Activated naive CD4-positive, alpha-beta T cell (primary cell): ENCODE data around the gene FAM25A.
"Not testable (repeated sequence)": the region's sequence is repeated elsewhere in the genome, so short reads cannot be mapped to it uniquely, and the experiment has no call there.

Experiments used
- DNase-seq, 4 experiments: peaks; one replicate each; lab custom pipeline; 2025; lab: John Stamatoyannopoulos, UW

The FAM25A gene

DNA sequence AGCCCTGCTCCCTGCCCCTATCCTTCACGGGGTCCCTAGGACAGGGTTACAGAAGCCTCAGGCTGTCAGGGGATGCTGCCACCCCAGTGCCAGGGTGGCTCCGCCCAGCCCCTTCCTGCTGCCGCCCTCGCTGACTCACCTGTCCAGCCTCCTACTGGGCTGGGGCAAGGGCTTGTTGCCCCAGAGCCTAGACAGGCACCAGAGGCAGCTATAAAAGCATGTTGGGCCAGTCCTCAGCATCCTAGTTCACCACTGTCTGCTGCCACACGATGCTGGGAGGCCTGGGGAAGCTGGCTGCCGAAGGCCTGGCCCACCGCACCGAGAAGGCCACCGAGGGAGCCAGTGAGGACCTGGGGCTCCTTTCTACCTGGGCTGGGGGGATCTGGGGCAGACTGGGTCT, at the start of gene FAM25A:
TSS of gene FAM25A (plus strand) at position 239 of the 400 bp plus-strand sequence. CDS start at position 270, 31 bp downstream.
- DNase-seq, result not testable (repeated sequence)

DNA sequence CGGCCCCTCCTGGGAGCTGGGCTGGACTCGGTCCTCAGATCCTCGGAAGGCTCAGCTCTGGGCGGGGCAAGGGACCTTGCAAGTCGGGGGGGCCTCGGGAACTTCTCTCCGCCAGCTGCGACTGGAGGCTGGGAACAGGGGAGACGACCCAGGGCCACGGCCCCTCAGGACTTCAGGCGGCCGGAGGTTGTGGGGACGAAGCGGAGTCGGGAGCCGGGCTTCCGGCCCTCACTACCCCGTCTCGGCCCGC, 49.2 kb upstream of the FAM25A start:
- DNase-seq, result no peak

DNA sequence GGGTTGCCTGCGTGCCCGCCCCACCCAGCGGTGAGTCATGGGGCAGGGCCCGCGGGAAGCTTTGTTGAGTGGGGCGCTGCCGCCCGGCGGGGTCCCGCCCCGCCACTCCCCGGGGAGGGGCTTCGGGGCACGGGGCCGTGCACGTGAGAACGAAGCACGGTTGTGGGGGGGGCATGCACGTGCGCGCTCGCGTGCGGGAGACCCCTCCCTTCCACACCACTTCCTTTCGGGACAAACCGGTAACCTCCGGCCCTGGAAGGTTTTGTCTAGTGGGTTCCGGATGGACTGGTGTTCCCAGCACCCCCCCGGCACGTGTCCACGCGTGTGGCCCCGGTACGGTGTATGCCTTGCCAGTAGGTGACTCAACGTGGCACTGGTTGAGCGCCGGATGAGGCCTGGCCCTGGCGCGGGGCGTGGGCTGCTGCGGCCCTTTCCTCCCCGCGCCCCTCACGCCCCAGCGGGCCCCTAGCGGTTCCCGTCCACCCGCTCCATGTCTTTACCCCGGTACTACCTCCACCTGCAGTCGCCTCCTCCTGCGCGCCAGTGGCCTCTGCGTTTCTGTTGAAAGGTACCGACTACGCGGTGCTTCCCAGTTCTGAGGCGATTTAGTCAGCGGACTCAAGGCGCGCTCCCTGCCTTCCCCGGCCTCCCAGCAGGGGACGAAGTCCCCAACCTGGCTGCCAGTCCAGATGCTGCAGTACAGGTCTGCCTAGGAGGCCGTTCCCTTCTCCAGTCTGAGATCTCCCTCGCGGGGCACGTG, 48.7 kb upstream of the FAM25A start:
- DNase-seq, result peak; percentile 64 to 93 (median 78)

DNA sequence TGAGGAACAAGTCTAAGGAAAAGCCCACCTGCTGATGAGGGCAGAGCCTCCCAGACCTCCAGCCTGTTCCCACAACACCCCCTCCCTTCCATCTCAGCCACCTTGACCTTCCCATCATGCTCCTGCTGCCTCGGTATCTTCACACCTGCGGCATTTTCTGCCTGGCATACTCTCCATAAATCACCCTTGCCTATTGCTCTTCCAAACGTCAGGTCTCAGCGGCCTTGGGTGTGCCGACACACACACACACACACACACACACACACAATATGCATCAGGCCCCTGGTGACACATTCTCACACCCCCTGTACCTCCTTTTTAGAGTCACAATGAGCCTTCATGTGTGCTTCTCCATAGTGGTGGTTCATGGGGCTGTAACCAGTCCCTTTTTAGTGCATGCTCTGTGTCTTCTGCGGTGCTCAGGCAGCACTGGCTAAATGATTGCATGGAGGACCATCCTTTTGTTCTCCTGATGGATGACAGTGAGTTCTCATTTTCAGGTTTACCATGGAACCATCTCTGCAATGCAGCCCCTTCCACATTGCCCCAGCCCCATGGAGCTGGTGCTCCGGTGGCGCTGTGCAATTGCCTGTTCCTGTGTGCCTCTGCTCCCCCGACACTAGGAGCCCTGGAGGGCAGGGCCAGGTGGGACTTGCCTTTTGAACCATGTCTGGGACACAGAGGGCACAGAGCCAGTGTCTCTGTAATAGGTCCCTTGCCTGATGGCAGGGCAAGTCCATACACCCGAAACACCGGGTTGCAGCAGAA, 47.3 kb upstream of the FAM25A start:
- no peak for DNase-seq

DNA sequence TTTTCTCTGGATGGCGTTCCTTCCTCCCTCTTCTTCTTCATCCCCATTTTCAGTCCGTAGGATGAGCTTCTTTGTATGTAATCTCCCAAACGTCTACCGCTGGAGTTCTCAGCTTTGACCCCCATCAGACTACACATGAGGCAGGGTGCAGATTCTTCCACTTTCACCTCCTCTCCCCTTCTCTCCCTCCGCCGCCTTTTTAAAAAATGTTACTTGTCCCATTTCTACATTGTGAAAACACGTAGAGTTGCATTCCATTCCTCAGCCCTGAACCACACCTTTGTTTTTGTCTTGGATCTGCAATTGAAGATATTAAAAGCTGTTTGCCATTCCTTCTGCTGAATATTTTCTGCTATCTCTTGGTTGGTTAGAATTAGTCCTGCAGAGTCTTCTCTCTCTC, 45.6 kb upstream of the FAM25A start:
- DNase-seq, result no peak

DNA sequence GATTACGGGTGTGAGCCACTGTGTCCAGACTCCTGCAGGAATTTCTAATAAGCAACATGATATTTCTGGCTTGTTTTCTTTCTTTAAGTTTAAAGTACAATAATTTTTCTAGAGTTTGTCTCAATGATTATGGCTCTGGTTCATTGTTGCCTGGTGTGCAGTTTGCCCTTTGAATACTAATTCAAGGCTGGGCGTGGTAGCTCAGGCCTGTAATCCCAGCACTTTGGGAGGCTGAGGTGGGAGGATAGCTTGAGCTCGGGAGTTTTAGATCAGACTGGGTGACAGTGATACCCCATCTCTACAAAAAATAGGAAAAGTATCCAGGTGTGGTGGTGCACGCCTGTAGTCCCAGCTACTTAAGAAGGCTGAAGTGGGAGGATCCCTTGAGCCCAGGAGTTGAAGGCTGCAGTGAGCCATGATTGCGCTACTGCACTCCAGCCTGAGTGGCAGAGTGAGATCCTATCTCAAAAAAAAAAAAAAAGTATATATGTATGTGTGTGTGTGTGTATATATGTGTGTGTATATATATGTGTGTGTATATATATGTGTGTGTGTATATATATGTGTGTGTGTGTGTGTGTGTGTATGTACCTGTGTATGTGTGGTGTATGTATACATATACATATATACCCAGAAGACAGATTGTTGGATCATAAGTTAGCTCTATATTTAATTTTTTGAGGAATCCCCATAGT, 43.6 kb upstream of the FAM25A start:
- DNase-seq, result no peak

DNA sequence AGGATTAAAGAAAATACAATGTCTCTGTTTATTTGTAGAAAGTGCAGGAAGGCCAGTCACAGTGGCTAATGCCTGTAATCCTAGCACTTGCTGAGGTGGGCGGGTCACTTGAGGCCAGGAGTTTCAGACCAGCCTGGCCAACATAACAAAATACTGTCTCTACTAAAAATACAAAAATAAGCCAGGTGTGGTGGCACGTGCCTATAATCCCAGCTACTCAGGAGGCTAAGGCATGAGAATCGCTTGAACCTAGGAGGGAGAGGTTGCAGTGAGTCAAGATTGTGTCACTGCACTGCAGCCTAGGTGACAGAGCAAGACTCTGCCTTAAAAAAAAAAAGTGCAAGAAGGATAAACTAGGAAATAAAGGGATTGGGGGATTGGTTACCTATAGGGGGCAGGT, 41.6 kb upstream of the FAM25A start:
- not testable (repeated sequence) for DNase-seq

DNA sequence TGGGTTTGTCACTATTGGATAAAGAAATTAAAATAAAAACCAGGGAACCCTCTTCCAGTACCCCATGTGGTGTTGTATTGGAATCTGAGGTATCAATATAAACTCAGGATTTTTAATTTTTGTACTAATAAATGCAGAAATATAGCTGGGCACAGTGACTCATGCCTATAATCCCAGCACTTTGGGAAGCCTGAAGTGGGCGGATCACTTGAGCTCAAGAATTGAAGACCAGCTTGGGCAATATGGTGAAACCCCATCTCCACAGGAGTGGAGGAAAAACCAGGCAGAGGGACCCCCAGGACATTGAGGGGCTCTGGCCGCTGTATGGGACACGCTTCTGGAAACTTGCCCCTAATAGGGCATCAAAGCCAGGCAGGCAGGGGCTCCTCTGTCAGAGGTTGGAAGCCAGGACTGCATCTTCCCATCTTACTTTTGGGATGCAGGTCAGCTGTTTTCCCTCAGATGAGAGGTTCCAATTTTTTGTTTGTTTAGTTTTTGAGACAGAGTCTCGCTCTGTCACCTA, 40.7 kb upstream of the FAM25A start:
- DNase-seq, result no peak

DNA sequence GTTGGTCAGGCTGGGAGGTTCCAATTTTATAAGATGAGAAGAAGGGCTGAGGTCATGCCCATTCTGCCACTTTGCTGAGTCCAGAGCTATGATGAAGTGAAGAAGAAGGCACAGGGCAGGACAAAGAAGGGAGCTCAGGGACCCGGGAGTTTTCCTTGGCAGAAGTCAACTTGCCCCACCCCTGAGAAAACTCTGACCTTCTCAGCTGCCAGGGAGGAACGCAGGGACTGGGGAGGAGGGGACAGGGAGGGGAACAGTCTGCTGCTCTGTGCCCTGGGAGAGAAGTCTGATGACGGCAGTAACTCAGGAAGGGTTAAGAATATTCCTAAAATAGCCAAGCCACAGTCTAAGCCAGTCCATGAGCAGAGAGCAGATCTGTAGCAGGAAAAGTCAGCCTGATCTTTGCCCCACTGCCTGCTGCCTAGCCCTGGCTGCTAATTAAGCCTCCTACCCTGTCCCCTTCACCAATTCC, 40.1 kb upstream of the FAM25A start:
- no peak for DNase-seq

DNA sequence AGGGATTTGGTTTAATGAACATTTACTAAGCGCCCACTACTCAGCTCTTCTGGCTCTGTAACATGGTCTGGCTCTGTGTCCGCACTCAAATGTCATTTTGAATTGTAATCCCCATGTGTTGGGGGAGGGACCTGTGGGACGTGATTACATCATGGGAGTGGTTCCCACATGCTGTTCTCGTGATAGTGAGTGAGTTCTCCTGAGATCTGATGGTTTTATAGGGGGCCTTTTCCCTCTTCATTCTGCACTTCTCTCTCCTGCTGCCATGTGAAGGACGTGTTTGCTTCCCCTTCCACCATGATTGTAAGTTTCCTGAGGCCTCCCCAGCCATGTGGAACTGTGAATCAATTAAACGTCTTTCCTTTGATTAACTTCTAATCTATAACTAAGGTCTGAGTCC, 39.1 kb upstream of the FAM25A start:
- not testable (repeated sequence) for DNase-seq

DNA sequence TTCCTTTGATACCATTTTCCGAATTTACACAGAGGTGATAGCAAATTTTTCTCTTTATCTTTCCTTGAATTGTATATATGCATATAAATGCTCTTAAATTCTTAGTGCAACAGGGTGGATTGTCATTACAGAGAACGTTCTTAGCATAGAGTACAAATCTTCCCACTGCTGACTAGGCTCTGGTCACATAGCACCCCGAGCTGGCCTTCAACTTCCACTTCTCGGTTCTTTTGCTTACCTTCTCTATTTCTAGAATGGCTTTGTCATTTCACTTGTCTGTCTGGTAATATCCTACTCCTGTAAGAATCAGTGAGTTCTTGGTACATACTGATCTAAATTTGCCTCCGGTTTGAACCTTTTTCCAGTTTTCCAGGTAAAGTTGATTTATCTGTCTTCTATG, 38.4 kb upstream of the FAM25A start:
- no peak for DNase-seq

DNA sequence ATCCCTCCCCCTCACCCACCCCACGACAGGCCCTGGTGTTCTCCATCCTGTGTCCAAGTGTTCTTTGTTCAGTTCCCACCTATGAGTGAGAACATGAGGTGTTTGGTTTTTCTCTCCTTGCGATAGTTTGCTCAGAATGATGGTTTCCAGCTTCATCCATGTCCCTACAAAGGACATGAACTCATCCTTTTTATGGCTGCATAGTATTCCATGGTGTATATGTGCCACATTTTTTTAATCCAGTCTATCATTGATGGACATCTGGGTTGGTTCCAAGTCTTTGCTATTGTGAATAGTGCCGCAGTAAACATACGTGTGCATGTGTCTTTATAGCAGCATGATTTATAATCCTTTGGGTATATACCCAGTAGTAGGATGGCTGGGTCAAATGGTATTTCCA, 35.6 kb upstream of the FAM25A start:
- not testable (repeated sequence) for DNase-seq

DNA sequence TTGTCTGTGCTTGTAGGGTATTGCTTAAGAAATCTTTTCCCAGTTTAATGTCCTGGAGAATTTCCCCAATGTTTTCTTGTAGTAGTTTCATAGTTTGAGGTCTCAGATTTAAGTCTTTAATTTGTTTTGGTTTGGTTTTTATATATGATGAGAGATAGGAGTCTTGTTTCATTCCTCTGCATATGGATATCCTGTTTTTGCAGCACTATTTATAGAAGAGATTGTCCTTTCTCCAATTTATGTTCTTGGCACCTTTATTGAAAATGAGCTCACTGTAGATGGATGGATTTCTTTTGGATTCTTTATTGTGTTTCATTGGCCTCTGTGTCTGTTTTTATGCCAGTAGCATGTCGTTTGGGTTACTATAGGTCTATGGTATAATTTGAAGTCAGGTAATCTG, 31.6 kb upstream of the FAM25A start:
- no peak for DNase-seq

DNA sequence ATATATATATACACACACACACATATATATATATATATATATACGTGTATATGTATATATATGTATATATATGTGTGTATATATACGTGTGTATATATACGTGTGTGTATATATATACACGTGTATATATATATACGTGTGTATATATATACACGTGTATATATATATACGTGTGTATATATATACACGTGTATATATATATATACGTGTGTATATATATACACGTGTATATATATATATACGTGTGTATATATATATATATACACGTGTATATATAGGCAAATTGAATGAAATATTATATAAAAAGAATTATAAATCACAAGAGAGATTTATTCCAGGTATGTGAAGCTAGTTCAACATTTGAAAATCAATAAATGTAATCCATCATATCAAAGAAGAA, 28.7 kb upstream of the FAM25A start:
- DNase-seq, result not testable (repeated sequence)

DNA sequence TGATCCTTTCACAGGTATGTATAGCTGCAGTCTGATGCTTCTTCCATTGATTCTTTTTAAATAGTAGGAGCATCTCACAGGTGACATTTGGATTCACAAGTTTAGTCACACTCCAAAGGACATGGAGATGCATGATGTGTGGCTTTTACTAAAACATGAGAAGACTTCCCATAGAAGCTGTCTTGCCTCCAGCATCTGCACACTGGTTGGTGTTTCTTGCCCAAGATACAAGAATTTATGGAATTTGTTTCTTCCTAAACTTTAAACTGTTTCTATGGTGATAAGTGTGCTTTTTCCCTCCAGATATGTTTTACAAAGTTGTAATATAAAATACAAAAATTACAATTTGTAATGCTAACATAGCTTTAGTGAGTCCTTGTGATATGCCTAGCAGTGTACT, 27.6 kb upstream of the FAM25A start:
- DNase-seq, result no peak

DNA sequence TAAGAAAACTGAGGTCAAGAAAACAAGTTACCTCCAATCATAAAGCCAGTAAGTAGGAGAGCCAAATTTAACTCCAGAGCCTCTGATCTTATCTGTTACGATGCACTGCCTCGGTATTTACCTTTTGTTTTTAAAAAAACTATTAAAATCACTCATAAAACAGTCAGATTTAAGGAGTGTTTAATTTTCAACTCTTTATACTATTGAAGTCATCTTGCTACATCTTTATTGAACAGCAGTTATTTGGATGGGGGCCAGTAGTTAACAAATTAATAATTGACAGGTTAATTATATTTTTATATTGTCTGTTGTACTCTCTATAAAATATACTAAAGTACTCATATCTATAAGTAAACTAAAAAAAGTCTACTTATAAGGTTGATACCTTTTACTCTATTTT, 27.2 kb upstream of the FAM25A start:
- DNase-seq, result no peak

DNA sequence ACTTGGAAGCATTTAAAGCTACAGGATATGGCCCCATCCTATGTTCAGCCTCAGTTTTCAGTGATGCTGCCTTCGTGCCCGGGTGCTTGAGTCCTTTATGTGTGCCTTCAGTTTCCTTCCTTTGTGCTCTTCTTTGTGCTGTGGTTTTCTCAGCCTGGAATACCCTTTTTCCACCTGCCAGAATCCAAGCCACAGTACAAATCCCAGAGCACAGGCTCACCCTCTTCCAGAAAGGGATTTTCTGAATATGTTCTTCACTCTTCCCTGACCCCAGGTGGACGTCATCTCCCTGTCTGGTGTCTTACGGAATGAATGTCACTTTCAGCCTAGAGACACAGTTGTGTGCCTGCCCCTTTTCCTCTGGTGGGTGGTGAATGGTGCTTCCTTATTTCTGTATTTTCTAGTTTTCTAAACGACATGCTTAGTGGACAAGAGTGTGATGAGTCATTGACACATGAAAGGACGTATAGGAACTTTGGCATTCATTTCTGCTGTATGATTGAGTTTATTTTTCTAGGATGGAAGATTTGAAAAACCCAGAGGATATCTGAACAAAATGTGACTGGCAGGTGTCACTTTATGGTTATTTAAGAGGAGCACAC, 20.2 kb upstream of the FAM25A start:
- not testable (repeated sequence) for DNase-seq

DNA sequence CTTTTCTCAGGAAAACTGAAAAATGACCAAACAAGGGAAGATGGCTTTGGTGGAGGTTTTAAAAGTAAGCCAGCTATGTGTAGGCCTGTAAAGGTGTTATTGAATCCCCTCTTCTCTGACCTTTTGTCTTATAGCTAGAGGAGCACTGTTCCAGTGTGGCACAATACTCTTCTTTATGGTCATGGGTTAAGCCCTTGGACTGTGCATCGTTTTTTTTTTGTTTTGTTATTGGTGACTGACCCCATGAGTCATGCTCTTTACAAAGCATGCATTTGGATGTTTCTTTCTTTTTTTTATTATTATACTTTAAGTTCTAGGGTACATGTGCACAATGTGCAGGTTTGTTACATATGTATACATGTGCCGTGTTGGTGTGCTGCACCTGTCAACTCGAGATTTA, 19.6 kb upstream of the FAM25A start:
- no peak for DNase-seq

DNA sequence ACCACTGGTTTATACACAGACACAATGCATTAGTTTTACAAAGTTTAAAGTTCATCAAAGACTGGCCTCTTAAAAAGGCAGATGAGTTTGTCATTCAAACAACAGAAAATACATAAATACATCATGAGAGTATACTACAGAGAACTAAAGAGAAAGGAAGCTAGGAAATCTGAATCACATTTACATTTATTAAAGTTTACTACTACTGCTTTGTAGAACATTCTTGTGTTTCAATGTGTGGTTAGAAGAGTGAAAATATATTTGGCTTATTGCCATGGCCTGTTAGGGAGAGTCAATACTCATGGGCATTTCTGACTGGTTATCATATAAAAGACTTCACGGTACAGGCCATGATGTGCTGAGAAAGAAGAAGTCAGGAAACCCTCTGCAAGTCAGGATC, 13.0 kb upstream of the FAM25A start:
- DNase-seq, result not testable (repeated sequence)

DNA sequence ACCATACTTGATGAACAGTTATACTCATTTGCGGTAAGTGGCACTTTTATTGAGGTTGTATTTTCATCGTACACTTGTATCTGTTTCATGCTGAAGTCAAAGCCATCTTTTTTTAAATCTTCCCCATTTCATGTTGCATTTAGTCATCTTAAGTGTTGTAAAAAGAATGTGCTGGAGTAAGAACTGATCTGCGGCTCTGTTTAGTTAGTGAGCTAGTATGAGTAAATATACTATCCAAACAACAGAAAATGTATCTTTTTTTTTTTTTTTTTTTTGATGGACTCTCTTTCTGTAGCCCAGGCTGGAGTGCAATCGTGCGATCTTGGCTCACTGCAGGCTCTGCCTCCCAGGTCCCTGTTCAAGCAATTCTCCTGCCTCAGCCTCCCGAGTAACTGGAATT, 12.4 kb upstream of the FAM25A start:
- DNase-seq, result not testable (repeated sequence)

DNA sequence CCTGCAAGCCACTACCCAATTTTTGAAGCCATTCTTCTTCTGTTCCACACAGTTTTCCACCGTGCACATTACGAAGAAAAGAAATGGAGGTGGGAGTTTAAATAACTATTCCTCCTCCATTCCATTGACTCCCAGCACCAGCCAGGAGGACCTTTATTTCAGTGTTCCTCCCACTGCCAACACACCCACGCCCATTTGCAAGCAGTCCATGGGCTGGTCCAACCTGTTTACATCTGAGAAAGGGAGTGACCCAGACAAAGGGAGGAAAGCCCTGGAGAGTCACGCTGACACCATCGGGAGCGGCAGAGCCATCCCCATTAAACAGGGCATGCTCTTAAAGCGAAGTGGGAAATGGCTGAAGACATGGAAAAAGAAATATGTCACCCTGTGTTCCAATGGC, 11.8 kb upstream of the FAM25A start:
- not testable (repeated sequence) for DNase-seq

DNA sequence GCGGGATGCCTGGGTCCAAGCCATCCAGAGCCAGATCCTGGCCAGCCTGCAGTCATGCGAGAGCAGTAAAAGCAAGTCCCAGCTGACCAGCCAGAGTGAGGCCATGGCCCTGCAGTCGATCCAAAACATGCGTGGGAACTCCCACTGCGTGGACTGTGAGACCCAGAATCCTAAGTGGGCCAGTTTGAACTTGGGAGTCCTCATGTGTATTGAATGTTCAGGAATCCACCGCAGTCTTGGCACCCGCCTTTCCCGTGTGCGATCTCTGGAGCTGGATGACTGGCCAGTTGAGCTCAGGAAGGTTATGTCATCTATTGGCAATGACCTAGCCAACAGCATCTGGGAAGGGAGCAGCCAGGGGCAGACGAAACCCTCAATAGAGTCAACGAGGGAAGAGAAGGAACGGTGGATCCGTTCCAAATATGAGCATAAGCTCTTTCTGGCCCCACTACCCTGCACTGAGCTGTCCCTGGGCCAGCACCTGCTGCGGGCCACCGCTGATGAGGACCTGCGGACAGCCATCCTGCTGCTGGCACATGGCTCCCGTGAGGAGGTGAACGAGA, 10.9 kb upstream of the FAM25A start:
- not testable (repeated sequence) for DNase-seq
